Mucosa of descending colon (tissue), 3 donors: ENCODE data around the gene PGA4. TPM values are rescaled to one million over a fixed set of nuclear protein-coding genes. Genes with fewer than 3 reads are reported as not detected.
"Not testable (repeated sequence)": the region's sequence is repeated elsewhere in the genome, so short reads cannot be mapped to it uniquely, and the experiment has no call there.

Experiments used
- ATAC-seq: fragments of 200-7000 bp; cut with Tn5 transposase; one replicate; pipeline ENCODE4 v1.9.1; 2020; ENCODE audit warnings: mild to moderate bottlenecking, moderate library complexity
- DNase-seq, 3 donors: peaks; one replicate each; pipeline ENCODE4 v3.0.0-alpha.2; 2020
- H3K36me3 ChIP-seq: fragments of 200-600 bp; one replicate; pipeline ENCODE4 v1.8.0; 2021; ENCODE audit warnings: low read depth, mild to moderate bottlenecking
- H3K4me1 ChIP-seq: fragments of 200-600 bp; one replicate; pipeline ENCODE4 v1.8.0; 2021; ENCODE audit warnings: low read depth, mild to moderate bottlenecking
- H3K4me3 ChIP-seq: fragments of 200-600 bp; one replicate; pipeline ENCODE4 v1.8.0; 2021; ENCODE audit warnings: mild to moderate bottlenecking
- H3K9me3 ChIP-seq: fragments of 200-600 bp; one replicate; pipeline ENCODE4 v1.8.0; 2021; ENCODE audit warnings: mild to moderate bottlenecking
- intact Hi-C, 2 donors: fragments of 100-400 bp; cut with DNase I in 1 of 2; cut with micrococcal nuclease in 1 of 2; formaldehyde crosslinking; loops; one replicate each; pipeline versions ENCODE4 v1.11.0 to v1.11.1; 2022; cut with DNase I, micrococcal nuclease
- long read RNA-seq, 2 donors: library from polyadenylated mRNA; unstranded; transcript quantifications; one replicate each; pipeline ENCODE4 v2.0.0, GENCODE V29; 2019 to 2021
- total RNA-seq, 3 donors: library from RNA; stranded (reverse); fragmentation: NEBNext Ultra II Directional in 2 of 3; extraction: Animal tissue kit (Norgen Biotek cat#: 25700) in 2 of 3; gene quantifications; one replicate each; pipeline versions ENCODE4 v1.2.1 to v1.2.4, GENCODE V29; 2021 to 2023
- TF ChIP-seq, protein P1 (sequence below): fragments of 200-600 bp; IDR thresholded peaks from one replicate; pipeline ENCODE4 v1.8.0; 2022; ENCODE audit warnings: antibody characterized with exemption, mild to moderate bottlenecking
- donor health status: DM: no; HTN: no; CAD: no; lungs with moderate emphysema.
- donor health status: DM: no; HTN: no; CAD: no.
- donor health status: DM: no; HTN: yes; CAD: no.

Gene PGA4
- total RNA-seq, result 1 to 10 TPM in 1 of 3 donors, under 1 TPM in 1, not detected in 1; 0.46 to 1.2 TPM
- long read RNA-seq, donor 1, result 0 reads
- long read RNA-seq, donor 2, result 0 reads

- H3K4me1 ChIP-seq, ATAC-seq, intact Hi-C loops, DNase-seq, H3K9me3 ChIP-seq, H3K36me3 ChIP-seq, H3K4me3 ChIP-seq: not testable (repeated sequence)
These were observed at the start of gene PGA4 for GRCh38 chr11:61222047-61222446. PGA4 (plus strand) TSS chr11:61222347; CDS start chr11:61222401, 54 bp downstream.

DNA sequence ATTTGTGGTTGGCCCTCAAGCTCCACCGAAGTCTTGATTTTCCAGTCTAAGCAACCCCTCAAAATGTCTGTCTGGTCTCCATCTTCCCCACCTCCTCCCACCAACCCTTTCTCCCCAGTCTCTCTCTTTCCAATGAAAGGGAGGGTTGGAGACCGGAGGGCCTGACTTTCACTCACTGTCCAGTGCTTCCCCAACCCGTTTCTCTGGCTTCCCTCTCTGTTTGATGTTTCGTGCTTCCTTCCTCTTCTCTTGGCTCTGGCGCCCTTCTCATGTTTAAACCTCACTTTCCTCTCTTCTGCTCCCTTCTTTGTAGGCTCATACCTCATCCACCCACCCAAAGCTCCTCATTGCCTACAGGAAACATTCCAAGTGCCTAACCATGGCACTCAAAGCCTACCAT, 49.8 kb upstream of the PGA4 start:
- DNase-seq (no peak), ATAC-seq (no peak)
- no peaks in the 10 kb centered on the region for H3K36me3 ChIP-seq
- H3K9me3 ChIP-seq, result no peaks in the 10 kb centered on the region
- intact Hi-C loops, result no loop called here
- TF ChIP-seq, protein P1, sequence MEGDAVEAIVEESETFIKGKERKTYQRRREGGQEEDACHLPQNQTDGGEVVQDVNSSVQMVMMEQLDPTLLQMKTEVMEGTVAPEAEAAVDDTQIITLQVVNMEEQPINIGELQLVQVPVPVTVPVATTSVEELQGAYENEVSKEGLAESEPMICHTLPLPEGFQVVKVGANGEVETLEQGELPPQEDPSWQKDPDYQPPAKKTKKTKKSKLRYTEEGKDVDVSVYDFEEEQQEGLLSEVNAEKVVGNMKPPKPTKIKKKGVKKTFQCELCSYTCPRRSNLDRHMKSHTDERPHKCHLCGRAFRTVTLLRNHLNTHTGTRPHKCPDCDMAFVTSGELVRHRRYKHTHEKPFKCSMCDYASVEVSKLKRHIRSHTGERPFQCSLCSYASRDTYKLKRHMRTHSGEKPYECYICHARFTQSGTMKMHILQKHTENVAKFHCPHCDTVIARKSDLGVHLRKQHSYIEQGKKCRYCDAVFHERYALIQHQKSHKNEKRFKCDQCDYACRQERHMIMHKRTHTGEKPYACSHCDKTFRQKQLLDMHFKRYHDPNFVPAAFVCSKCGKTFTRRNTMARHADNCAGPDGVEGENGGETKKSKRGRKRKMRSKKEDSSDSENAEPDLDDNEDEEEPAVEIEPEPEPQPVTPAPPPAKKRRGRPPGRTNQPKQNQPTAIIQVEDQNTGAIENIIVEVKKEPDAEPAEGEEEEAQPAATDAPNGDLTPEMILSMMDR, result no peak
- H3K4me3 ChIP-seq, result no peak overlapping the region
- H3K4me1 ChIP-seq, result no peaks in the 10 kb centered on the region

DNA sequence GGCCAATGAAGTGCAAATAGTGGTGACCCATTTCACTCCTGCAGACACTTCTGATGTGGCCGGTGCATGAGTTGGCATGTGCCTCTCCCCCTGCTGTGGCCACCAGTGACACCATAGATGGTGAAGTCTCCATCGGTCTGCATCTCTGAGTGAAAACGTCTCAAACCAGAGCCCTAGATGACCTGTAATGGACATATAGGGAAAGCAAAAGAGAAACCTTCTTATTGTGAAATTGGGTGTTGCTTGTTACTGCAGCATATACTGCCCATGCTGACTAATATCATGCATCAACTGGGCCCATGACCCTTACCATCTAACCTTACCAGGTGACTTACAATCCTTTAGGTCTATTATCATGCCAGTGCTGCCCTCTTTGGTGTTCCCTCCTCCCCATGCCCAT, 49.3 kb upstream of the PGA4 start:
- no peak overlapping the region for H3K4me3 ChIP-seq
- DNase-seq (no peak), ATAC-seq (no peak)
- no peaks in the 10 kb centered on the region for H3K4me1 ChIP-seq
- intact Hi-C loops, result no loop called here
- TF ChIP-seq, protein P1, result no peak
- no peaks in the 10 kb centered on the region for H3K9me3 ChIP-seq
- no peaks in the 10 kb centered on the region for H3K36me3 ChIP-seq

DNA sequence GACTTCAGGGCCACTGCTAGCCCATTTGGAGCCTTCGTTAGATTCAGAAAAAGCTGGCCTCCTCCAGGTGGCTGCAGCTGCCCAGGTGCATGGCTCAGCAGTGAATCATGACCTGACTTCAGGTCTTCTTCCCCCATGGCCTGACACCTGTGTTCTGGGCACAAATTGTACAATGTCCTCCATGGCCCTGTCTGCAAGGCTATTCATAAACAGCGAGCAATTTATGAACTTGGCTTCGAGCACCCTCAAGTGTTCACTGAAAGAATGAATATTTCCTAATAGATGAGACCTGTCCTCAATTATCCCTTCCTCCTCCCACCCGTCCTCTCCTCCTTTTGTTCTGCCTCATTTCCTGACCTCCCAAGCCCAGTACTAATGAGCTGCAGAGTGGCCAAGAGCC, 48.7 kb upstream of the PGA4 start:
- no peak for ATAC-seq
- no peaks in the 10 kb centered on the region for H3K36me3 ChIP-seq

GRCh38 chr11:61174273-61174672, 47.9 kb upstream of the PGA4 start:
- DNase-seq (no peak), ATAC-seq (no peak)
- intact Hi-C loops, result no loop called here
- TF ChIP-seq, protein P1, result no peak
- Histone ChIP-seq H3K4me1 (no peaks in the 10 kb centered on the region), H3K36me3 (no peaks in the 10 kb centered on the region), H3K4me3 (no peak overlapping the region), H3K9me3 (no peaks in the 10 kb centered on the region)

More for the DNA sequence above, 48.7 kb upstream of the PGA4 start:
- no peak overlapping the region for H3K4me3 ChIP-seq
- H3K4me1 ChIP-seq, result no peaks in the 10 kb centered on the region
- DNase-seq, result no peak
- H3K9me3 ChIP-seq, result no peaks in the 10 kb centered on the region
- TF ChIP-seq, protein P1, result no peak
- intact Hi-C loops, result no loop called here

- no peak overlapping the region for H3K4me3 ChIP-seq
- H3K9me3 ChIP-seq, result no peaks in the 10 kb centered on the region
- TF ChIP-seq, protein P1, result no peak
- intact Hi-C loops, result no loop called here
- no peaks in the 10 kb centered on the region for H3K4me1 ChIP-seq
- no peak for DNase-seq
- ATAC-seq, result no peak
- no peaks in the 10 kb centered on the region for H3K36me3 ChIP-seq
These were observed 47.2 kb upstream of the PGA4 start for GRCh38 chr11:61174949-61175348.
